ENCODE results near the gene COL6A1.

COL6A1 gene

DNA sequence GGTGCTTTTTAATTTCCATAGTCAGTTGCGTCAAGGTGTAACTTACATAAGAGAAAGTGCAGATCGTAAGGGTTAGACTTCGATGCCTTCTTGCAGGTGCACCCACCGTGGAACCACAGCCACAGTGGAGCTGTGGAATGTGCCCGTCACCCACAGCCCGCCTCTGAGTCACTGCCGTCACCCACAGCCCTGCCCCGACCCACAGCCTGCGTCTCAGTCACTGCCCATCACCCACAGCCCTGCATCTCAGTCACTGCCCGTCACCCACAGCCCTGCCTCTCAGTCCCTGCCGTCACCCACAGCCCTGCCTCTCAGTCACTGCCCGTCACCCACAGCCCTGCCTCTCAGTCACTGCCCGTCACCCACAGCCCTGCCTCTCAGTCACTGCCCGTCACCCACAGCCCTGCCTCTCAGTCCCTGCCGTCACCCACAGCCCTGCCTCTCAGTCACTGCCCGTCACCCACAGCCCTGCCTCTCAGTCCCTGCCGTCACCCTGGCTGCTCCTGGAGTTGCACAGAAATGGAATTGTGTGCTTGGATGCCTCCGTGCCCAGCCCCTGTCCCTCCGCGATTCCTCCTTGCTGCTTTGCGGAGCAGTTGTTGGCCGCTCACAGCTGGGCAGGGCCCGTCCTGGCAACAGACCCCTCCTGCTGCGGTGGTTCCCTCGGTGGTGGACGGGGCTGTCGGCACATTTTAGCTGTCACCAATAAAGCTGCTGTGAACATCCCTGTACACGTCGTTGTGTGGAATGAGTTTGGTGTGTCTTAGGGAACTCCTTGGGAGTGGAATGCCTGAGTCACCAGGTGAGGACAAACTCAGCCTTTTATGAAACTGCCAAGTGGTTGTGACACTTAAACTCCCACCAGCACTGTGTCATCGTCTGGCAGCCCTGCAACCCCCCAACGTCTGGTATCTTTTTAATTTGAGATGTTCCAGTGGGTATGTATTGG, 71.4 kb downstream of the COL6A1 start:
- no peak for DNase-seq

DNA sequence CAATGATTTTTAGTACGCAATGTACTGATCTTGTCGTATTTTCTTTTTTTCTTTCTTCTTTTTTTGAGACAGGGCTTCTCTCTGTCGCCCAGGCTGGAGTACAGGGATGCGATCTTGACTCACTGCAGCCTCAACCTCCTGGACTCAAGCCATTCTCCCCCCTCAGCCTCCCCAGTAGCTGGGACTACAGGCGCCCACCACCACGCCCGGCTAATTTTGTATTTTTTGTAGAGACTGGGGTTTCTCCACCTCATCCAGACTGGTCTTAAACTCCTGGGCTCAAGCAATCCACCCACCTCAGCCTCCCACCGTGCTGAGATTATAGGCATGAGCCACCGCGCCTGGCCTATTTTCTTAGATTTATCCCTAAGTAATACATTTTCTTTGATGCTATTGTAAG, 72.5 kb downstream of the COL6A1 start:
- no peak for DNase-seq

DNA sequence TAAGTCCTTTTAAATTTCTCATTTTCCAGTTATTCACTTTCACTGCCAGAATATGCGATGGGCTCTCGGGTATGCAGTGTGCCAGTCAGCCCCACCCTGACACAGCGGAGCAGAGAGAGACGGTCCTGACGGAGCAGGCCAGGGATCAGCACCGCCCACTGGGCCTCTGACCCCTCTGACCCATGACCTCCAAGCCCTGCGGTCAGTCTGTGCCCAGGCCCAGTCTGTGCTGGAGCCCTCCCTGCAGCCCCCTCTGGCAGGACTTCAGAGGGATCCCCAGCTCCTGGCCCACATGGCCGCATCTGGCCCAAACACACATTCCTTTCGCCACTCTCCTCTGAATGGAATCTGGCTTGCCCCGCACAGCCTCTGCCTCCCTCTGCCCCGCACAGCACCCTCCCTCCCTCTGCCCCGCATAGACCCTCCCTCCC, 72.9 kb downstream of the COL6A1 start:
- DNase-seq: no peak
